HepG2 (cell line): ENCODE data around the gene GNAI2. TPM values are rescaled to one million over a fixed set of nuclear protein-coding genes. Genes with fewer than 3 reads are reported as not detected.
A peak's percentile ranks its signal among the peaks of the same experiment; 100 is the strongest.

Experiments
- ATAC-seq: fragments of 200-7000 bp; cut with Tn5 transposase; 3 replicates; pipeline ENCODE4 v1.9.1; 2020; ENCODE audit warnings: mild to moderate bottlenecking, moderate library complexity
- BruUV-seq: library from RNA; stranded (reverse); fragments of 400-500 nt; replicated peaks from 2 replicates; lab custom pipeline; 2021; lab: Mats Ljungman, UMichigan
- CTCF ChIA-PET: fragments of 300-600 bp; formaldehyde crosslinking; extraction: SDS; loops from one replicate; lab custom pipeline; 2021; ENCODE audit warnings: low total read pairs, inconsistent platforms, low intra/inter-chr PET ratio; lab: Yijun Ruan, JAX
- POLR2A ChIA-PET: fragments of 350-600 bp; sonication (Branson Sonifier 250); formaldehyde crosslinking; loops from one replicate; lab custom pipeline; 2020; ENCODE audit warnings: antibody characterized with exemption, inconsistent platforms; lab: Yijun Ruan, JAX
- DNase-seq: peaks from one replicate; pipeline ENCODE4 v3.0.0-alpha.2; 2015; ENCODE audit warnings: low spot score
- FAIRE-seq: peaks from 3 replicates; lab custom pipeline; 2011; peaks lifted over from hg19 to GRCh38; lab: Jason Lieb, UNC
- H2AFZ ChIP-seq: one replicate; pipeline ENCODE4 v1.6.1; 2011; ENCODE audit warnings: low read length, inconsistent platforms
- H3K27ac ChIP-seq: fragments of 300-600 bp; 3 replicates; pipeline ENCODE4 v1.8.0; 2011; ENCODE audit warnings: mixed run types, mild to moderate bottlenecking, mixed read lengths, low read length, inconsistent platforms; ENCODE audit not compliant: insufficient read depth; ENCODE audit errors: extremely low read length
- H3K27me3 ChIP-seq, 2 experiments: fragments of 200-600 bp in 1 of 2; 2 replicates in 1 of 2; 3 replicates in 1 of 2; pipeline versions ENCODE4 v1.6.0 to v1.8.0; 2011; ENCODE audit warnings: low read length in 2 of 2, mild to moderate bottlenecking in 2 of 2, moderate library complexity in 2 of 2, inconsistent platforms in 1 of 2; ENCODE audit not compliant: insufficient read depth in 2 of 2, control insufficient read depth in 1 of 2
- H3K36me3 ChIP-seq, 2 experiments: fragments of 200-600 bp in 1 of 2; replicated peaks in 1 of 2; 2 replicates in 1 of 2; 3 replicates in 1 of 2; pipeline versions ENCODE4 v1.5.1 to v1.8.0; 2011; ENCODE audit warnings: low read length in 2 of 2, inconsistent platforms in 1 of 2; ENCODE audit not compliant: insufficient read depth in 2 of 2, control insufficient read depth in 1 of 2
- H3K4me1 ChIP-seq: 2 replicates; pipeline ENCODE4 v1.5.1; 2012; ENCODE audit warnings: low read length, inconsistent platforms; ENCODE audit not compliant: insufficient read depth
- H3K4me2 ChIP-seq: 2 replicates; pipeline ENCODE4 v1.6.0; 2011; ENCODE audit warnings: low read depth, low read length, inconsistent platforms
- H3K4me3 ChIP-seq, 3 experiments: fragments of 200-600 bp in 1 of 3; sonication (generic), shearing (Covaris generic) in 1 of 3; replicated peaks in 1 of 3; 2 replicates each; pipeline ENCODE4 v1.5.1; 2011 to 2016; ENCODE audit warnings: low read length in 3 of 3, inconsistent platforms in 2 of 3, low read depth in 2 of 3, mild to moderate bottlenecking in 2 of 3, control low read depth in 1 of 3, mixed read lengths in 1 of 3; ENCODE audit not compliant: insufficient read depth in 1 of 3
- H3K79me2 ChIP-seq: one replicate; pipeline ENCODE4 v1.6.1; 2011; ENCODE audit warnings: low read length, inconsistent platforms; ENCODE audit not compliant: insufficient read depth
- H3K9ac ChIP-seq: 2 replicates; pipeline ENCODE4 v1.6.0; 2011; ENCODE audit warnings: mild to moderate bottlenecking, low read depth, low read length, inconsistent platforms; ENCODE audit not compliant: insufficient read depth
- H3K9me3 ChIP-seq: 2 replicates; pipeline ENCODE4 v1.5.1; 2012; ENCODE audit warnings: mild to moderate bottlenecking, low read length
- H4K20me1 ChIP-seq: 2 replicates; pipeline ENCODE4 v1.6.0; 2011; ENCODE audit warnings: inconsistent platforms, mild to moderate bottlenecking, low read length, moderate library complexity; ENCODE audit not compliant: insufficient read depth
- BHLHE40 ChIP-seq: IDR thresholded peaks from 2 replicates; pipeline ENCODE4 v1.6.1; 2011; ENCODE audit warnings: low read length, improper control_type of control experiment
- DPF2 ChIP-seq: sonication (generic); formaldehyde crosslinking; IDR thresholded peaks from 2 replicates; pipeline ENCODE4 v1.4.0; 2020; ENCODE audit warnings: mild to moderate bottlenecking, low read depth, missing genetic modification reagents, borderline replicate concordance
- FOSL2 ChIP-seq: sonication (generic); formaldehyde crosslinking; IDR thresholded peaks from 2 replicates; pipeline ENCODE4 v1.4.0; 2020; ENCODE audit warnings: missing genetic modification reagents
- FOXA1 ChIP-seq, 2 experiments: fragments of 450-650 bp in 1 of 2; sonication (generic) in 1 of 2; formaldehyde crosslinking in 1 of 2; IDR thresholded peaks; 2 replicates each; pipeline versions ENCODE4 v1.4.0 to v1.6.1; 2016 to 2020; ENCODE audit warnings: missing genetic modification reagents in 1 of 2
- GATAD2A ChIP-seq: IDR thresholded peaks from 2 replicates; pipeline ENCODE4 v1.6.1; 2016
- GTF3A ChIP-seq: sonication (generic); formaldehyde crosslinking; conservative IDR thresholded peaks from 2 replicates; pipeline ENCODE4 v1.4.0; 2020; ENCODE audit warnings: mild to moderate bottlenecking, missing genetic modification reagents
- KDM1A ChIP-seq: IDR thresholded peaks from 2 replicates; pipeline ENCODE4 v1.6.1; 2016; ENCODE audit warnings: missing compliant biosample characterization
- KDM6A ChIP-seq: IDR thresholded peaks from 2 replicates; pipeline ENCODE4 v1.6.1; 2016; ENCODE audit warnings: low read depth
- NFATC3 ChIP-seq: sonication (generic); formaldehyde crosslinking; IDR thresholded peaks from 2 replicates; pipeline ENCODE4 v1.5.1; 2020; ENCODE audit warnings: mild to moderate bottlenecking, missing genetic modification reagents
- PAX8 ChIP-seq: sonication (generic); formaldehyde crosslinking; IDR thresholded peaks from 2 replicates; pipeline ENCODE4 v1.8.0; 2022; ENCODE audit warnings: mild to moderate bottlenecking, missing genetic modification reagents, borderline replicate concordance
- SALL1 ChIP-seq: sonication (generic); formaldehyde crosslinking; IDR thresholded peaks from 2 replicates; pipeline ENCODE4 v1.8.0; 2022; ENCODE audit warnings: mild to moderate bottlenecking, missing genetic modification reagents
- SP5 ChIP-seq: IDR thresholded peaks from 2 replicates; pipeline ENCODE4 v1.6.1; 2016; ENCODE audit warnings: low read depth, borderline replicate concordance
- SUZ12 ChIP-seq: fragments of 150-350 bp; IDR thresholded peaks from 2 replicates; pipeline ENCODE4 v1.6.1; 2014; ENCODE audit warnings: low read depth, low read length
- THAP11 ChIP-seq: IDR thresholded peaks from 2 replicates; pipeline ENCODE4 v1.6.1; 2016; ENCODE audit warnings: missing biosample characterization, missing genetic modification reagents
- ZNF329 ChIP-seq: sonication (generic); formaldehyde crosslinking; IDR thresholded peaks from 2 replicates; pipeline ENCODE4 v1.9.0; 2021; ENCODE audit warnings: low read depth, mild to moderate bottlenecking, missing genetic modification reagents
- ZNF337 ChIP-seq: sonication (generic); formaldehyde crosslinking; IDR thresholded peaks from 2 replicates; pipeline ENCODE4 v1.5.1; 2020; ENCODE audit warnings: missing genetic modification reagents, low read depth, mild to moderate bottlenecking, borderline replicate concordance
- ZNF343 ChIP-seq: sonication (generic); formaldehyde crosslinking; IDR thresholded peaks from 2 replicates; pipeline ENCODE4 v1.4.0; 2020; ENCODE audit warnings: mild to moderate bottlenecking, missing genetic modification reagents
- ZNF704 ChIP-seq: sonication (generic); formaldehyde crosslinking; IDR thresholded peaks from 2 replicates; pipeline ENCODE4 v1.8.1; 2023; ENCODE audit warnings: mild to moderate bottlenecking, inconsistent platforms, moderate library complexity, missing genetic modification reagents, borderline replicate concordance
- WGBS: methylation state at CpG from one replicate; pipeline ENCODE4 v1.1.6; 2017; ENCODE audit warnings: low lambda C conversion rate; 5-methylcytosine and 5-hydroxymethylcytosine counted together
- in situ Hi-C: cut with HindIII; loops from 2 replicates; pipeline ENCODE4 v1.10.0; 2017; ENCODE audit warnings: low pct_unique_long_range_greater_than_20kb; ENCODE audit not compliant: extremely low pct_ligation_motif_present
- intact Hi-C: fragments of 100-400 bp; cut with micrococcal nuclease; formaldehyde crosslinking; loops from one replicate; pipeline ENCODE4 v1.10.0; 2022; ENCODE audit not compliant: unreplicated experiment
- polyA plus RNA-seq, 8 experiments: library from polyadenylated mRNA; depleted of rRNA in 3 of 8; stranded (reverse) in 7 of 8; unstranded in 1 of 8; fragments of >200 nt; fragmentation: Illumina TruSeq in 4 of 8; extraction: Trizol in 4 of 8; gene quantifications; 2 replicates each; pipeline versions ENCODE4 v1.2.1 to v1.2.3, GENCODE V29; 2011 to 2016; ENCODE audit warnings: low read depth in 4 of 8, missing spikeins in 1 of 8, mixed read lengths in 1 of 8; ENCODE audit not compliant: insufficient read depth in 1 of 8
- total RNA-seq, 5 experiments: library from RNA; depleted of rRNA; stranded (reverse); fragments of >200 nt; fragmentation: Illumina TruSeq; extraction: Trizol; gene quantifications; 2 replicates each; pipeline ENCODE4 v1.2.3, GENCODE V29; 2016; ENCODE audit warnings: low read depth in 1 of 5

GNAI2 gene
- total and polyA plus RNA-seq, 2 of the 13 experiments (the other 11 are each of a cell fraction or from before 2014, with no cell fraction given), result 51.1 to 66.2 TPM

GRCh38 chr3:50210510-50211367 lies 25.3 kb upstream of the GNAI2 start:
- Histone ChIP-seq H3K36me3 (peaks cover 4 to 22% of the 10 kb centered on the region in 2 experiments; a peak in 4 of 5 replicates), H3K27me3 (no peaks in the 10 kb centered on the region), H3K4me2 (peak overlapping the region; percentile 79), H3K9me3 (no peaks in the 10 kb centered on the region), H4K20me1 (peaks cover 4% of the 10 kb centered on the region; the same call in 1 of the 2 replicates), H2AFZ (no peak overlapping the region), H3K27ac (peak overlapping the region; percentile 99), H3K79me2 (peaks cover 45% of the 10 kb centered on the region), H3K4me1 (peaks cover 83% of the 10 kb centered on the region), H3K4me3 (peak overlapping the region in 2 of 3 experiments; percentile 15 to 61; a peak in 3 of 6 replicates), H3K9ac (peak overlapping the region; percentile 74)
- WGBS, result 0% methylated on average over 2 of the region's 13 CpGs
- intact Hi-C loops (loop anchor here (1.0 kb wide), 1 partner anchor 15 kb away; no protein-coding TSS in a partner anchor), in situ Hi-C loops (no loop called here)
- ChIA-PET CTCF (interaction anchor here (2.7 kb wide), 1 partner anchor 16 kb away, joined by 15 read pairs; no protein-coding TSS in a partner anchor), POLR2A (interaction anchor here (0.6 to 16.5 kb wide), 20 partner anchors 5 to 126 kb away, joined by 3 to 844 read pairs (median 9); partner anchors contain the start of genes GNAI2, GNAT1, HYAL1 and HYAL3)
- DNase-seq (peak; percentile 81), ATAC-seq (peak; percentile 69), FAIRE-seq (peak; percentile 60)
- BruUV-seq, result no TSS peak
- TF ChIP-seq GTF3A (CRISPR knock-in tag), result no peak
- TF ChIP-seq ZNF704 (CRISPR knock-in tag), result peak; percentile 62; the same call in 1 of the 2 replicates
- TF ChIP-seq PAX8, result no peak
- TF ChIP-seq KDM6A (CRISPR knock-in tag), result peak; percentile 72
- 0 out of 2 replicates have a peak, but pooled peaks have one; percentile 47 for TF ChIP-seq ZNF343 (CRISPR knock-in tag)
- TF ChIP-seq SUZ12, result no peak
- peak; percentile 87 for TF ChIP-seq FOSL2 (CRISPR knock-in tag)
- TF ChIP-seq THAP11 (CRISPR knock-in tag), result peak; percentile 62; the same call in 1 of the 2 replicates
- TF ChIP-seq BHLHE40, result no peak
- TF ChIP-seq ZNF329 (CRISPR knock-in tag), result no peak
- TF ChIP-seq GATAD2A (CRISPR knock-in tag), result peak; percentile 89
- TF ChIP-seq ZNF337 (CRISPR knock-in tag), result peak; percentile 12; the same call in 1 of the 2 replicates
- peak; percentile 88; the same call in 1 of the 2 replicates for TF ChIP-seq DPF2 (CRISPR knock-in tag)
- TF ChIP-seq FOXA1 (IDR thresholded peaks at IDR 0.05), result no peak
- peak; percentile 87 for TF ChIP-seq FOXA1 (CRISPR knock-in tag; IDR thresholded peaks at IDR 0.05)
- TF ChIP-seq SALL1, result peak; percentile 65
- peak; percentile 66; the same call in 1 of the 2 replicates for TF ChIP-seq KDM1A (CRISPR knock-in tag)
- 0 out of 2 replicates have a peak, but pooled peaks have one; percentile 44 for TF ChIP-seq NFATC3 (CRISPR knock-in tag)
- peak; percentile 74 for TF ChIP-seq SP5 (CRISPR knock-in tag)
